Measurements from ENCODE around the gene PIK3AP1. TPM values are rescaled to one million over a fixed set of nuclear protein-coding genes. Genes with fewer than 3 reads are reported as not detected.

The PIK3AP1 gene
- total RNA-seq, 1 donor from 2014 or later, result 3.8 TPM

GRCh38 chr10:96660297-96660696 lies 60.0 kb downstream of the PIK3AP1 start:
- Histone ChIP-seq H4K20me1 (ENCODE audit: low read depth) (no peaks in the 10 kb centered on the region), H3K9ac (no peak overlapping the region), H3K4me2 (no peak overlapping the region), H3K79me2 (ENCODE audit: low read depth) (no peaks in the 10 kb centered on the region), H3K27ac (no peak overlapping the region), H2AFZ (replicated peaks) (no peak overlapping the region), H3K27me3 (no peaks in the 10 kb centered on the region), H3K36me3 (no peaks in the 10 kb centered on the region), H3K4me1 (peaks cover 12% of the 10 kb centered on the region), H3K9me3 (ENCODE audit: low read depth) (no peaks in the 10 kb centered on the region), H3F3A (ENCODE audit: low read depth) (no peaks in the 10 kb centered on the region), H3K4me3 (no peak overlapping the region)
- no peak overlapping the region for H3K4me3 Mint-ChIP-seq
- no peaks in the 10 kb centered on the region for H3K36me3 Mint-ChIP-seq
- TF ChIP-seq EZH2phosphoT487 (IDR thresholded peaks at IDR 0.05) (no peak), EZH2 (IDR thresholded peaks at IDR 0.05) (no peak)
- TF ChIP-seq, protein P1, sequence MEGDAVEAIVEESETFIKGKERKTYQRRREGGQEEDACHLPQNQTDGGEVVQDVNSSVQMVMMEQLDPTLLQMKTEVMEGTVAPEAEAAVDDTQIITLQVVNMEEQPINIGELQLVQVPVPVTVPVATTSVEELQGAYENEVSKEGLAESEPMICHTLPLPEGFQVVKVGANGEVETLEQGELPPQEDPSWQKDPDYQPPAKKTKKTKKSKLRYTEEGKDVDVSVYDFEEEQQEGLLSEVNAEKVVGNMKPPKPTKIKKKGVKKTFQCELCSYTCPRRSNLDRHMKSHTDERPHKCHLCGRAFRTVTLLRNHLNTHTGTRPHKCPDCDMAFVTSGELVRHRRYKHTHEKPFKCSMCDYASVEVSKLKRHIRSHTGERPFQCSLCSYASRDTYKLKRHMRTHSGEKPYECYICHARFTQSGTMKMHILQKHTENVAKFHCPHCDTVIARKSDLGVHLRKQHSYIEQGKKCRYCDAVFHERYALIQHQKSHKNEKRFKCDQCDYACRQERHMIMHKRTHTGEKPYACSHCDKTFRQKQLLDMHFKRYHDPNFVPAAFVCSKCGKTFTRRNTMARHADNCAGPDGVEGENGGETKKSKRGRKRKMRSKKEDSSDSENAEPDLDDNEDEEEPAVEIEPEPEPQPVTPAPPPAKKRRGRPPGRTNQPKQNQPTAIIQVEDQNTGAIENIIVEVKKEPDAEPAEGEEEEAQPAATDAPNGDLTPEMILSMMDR (IDR thresholded peaks at IDR 0.05), result no peak
- H3K27ac Mint-ChIP-seq, result no peak overlapping the region
- DNase-seq (ENCODE audit: low spot score), result no peak
- peaks cover 5% of the 10 kb centered on the region for H3K9me3 Mint-ChIP-seq
- H3K27me3 Mint-ChIP-seq (ENCODE audit: insufficient read depth, low read depth), result peaks cover 2% of the 10 kb centered on the region
- peaks cover 9% of the 10 kb centered on the region for H3K4me1 Mint-ChIP-seq

- Histone ChIP-seq H3K36me3 (no peaks in the 10 kb centered on the region), H3F3A (ENCODE audit: low read depth) (no peaks in the 10 kb centered on the region), H3K4me2 (no peak overlapping the region), H3K4me1 (peaks cover 7% of the 10 kb centered on the region), H3K9me3 (ENCODE audit: low read depth) (no peaks in the 10 kb centered on the region), H4K20me1 (ENCODE audit: low read depth) (no peaks in the 10 kb centered on the region), H3K9ac (no peak overlapping the region), H2AFZ (replicated peaks) (peak overlapping the region; percentile 6), H3K79me2 (ENCODE audit: low read depth) (no peaks in the 10 kb centered on the region), H3K4me3 (no peak overlapping the region), H3K27me3 (no peaks in the 10 kb centered on the region), H3K27ac (no peak overlapping the region)
- no peak for DNase-seq (ENCODE audit: low spot score)
- Mint-ChIP-seq H3K36me3 (no peaks in the 10 kb centered on the region), H3K27ac (no peak overlapping the region), H3K9me3 (peaks cover 8% of the 10 kb centered on the region), H3K4me1 (no peaks in the 10 kb centered on the region), H3K4me3 (no peak overlapping the region), H3K27me3 (ENCODE audit: insufficient read depth, low read depth) (peaks cover 2% of the 10 kb centered on the region)
- TF ChIP-seq, protein P1 (IDR thresholded peaks at IDR 0.05), result no peak
- TF ChIP-seq EZH2 (IDR thresholded peaks at IDR 0.05), result no peak
These were observed 61.5 kb downstream of the PIK3AP1 start for GRCh38 chr10:96658844-96659243.

GRCh38 chr10:96657385-96657784 lies 62.9 kb downstream of the PIK3AP1 start:
- peaks cover 7% of the 10 kb centered on the region for H3K4me1 ChIP-seq
- H3F3A ChIP-seq (ENCODE audit: low read depth), result no peaks in the 10 kb centered on the region
- Mint-ChIP-seq H3K9me3 (peaks cover 8% of the 10 kb centered on the region), H3K27ac (no peak overlapping the region), H3K4me3 (no peak overlapping the region), H3K36me3 (no peaks in the 10 kb centered on the region), H3K4me1 (no peaks in the 10 kb centered on the region), H3K27me3 (ENCODE audit: insufficient read depth, low read depth) (peaks cover 2% of the 10 kb centered on the region)
- TF ChIP-seq, protein P1 (IDR thresholded peaks at IDR 0.05), result no peak
- TF ChIP-seq EZH2 (IDR thresholded peaks at IDR 0.05), result no peak
- no peak for TF ChIP-seq EZH2phosphoT487 (IDR thresholded peaks at IDR 0.05)
- H3K4me2 ChIP-seq, result no peak overlapping the region
- no peak overlapping the region for H3K9ac ChIP-seq
- H3K27me3 ChIP-seq, result no peaks in the 10 kb centered on the region
- H3K9me3 ChIP-seq (ENCODE audit: low read depth), result no peaks in the 10 kb centered on the region
- H4K20me1 ChIP-seq (ENCODE audit: low read depth), result no peaks in the 10 kb centered on the region
- no peak overlapping the region for H3K4me3 ChIP-seq
- H3K79me2 ChIP-seq (ENCODE audit: low read depth), result no peaks in the 10 kb centered on the region
- H3K27ac ChIP-seq, result no peak overlapping the region
- DNase-seq (ENCODE audit: low spot score), result no peak
- no peaks in the 10 kb centered on the region for H3K36me3 ChIP-seq
- no peak overlapping the region for H2AFZ ChIP-seq (replicated peaks)
